Gastroesophageal sphincter (tissue), 4 donors: Measurements from ENCODE around the gene RPL27A. TPM values are rescaled to one million over a fixed set of nuclear protein-coding genes. Genes with fewer than 3 reads are reported as not detected.

Experiments used
- ATAC-seq: fragments of 150-250 bp; one replicate; pipeline ENCODE4 v1.9.1; 2016; ENCODE audit warnings: mild to moderate bottlenecking, moderate library complexity
- H3K27ac ChIP-seq, 4 donors: fragments of 200-600 bp; sonication (generic) in 3 of 4; 1 replicate in 3 of 4; 2 replicates in 1 of 4; pipeline ENCODE4 v1.5.1; 2016 to 2019
- H3K27me3 ChIP-seq: fragments of 200-600 bp; sonication (generic); one replicate; pipeline ENCODE4 v1.5.1; 2019
- H3K36me3 ChIP-seq, 2 donors: fragments of 200-600 bp; sonication (generic); one replicate each; pipeline ENCODE4 v1.5.1; 2019; ENCODE audit warnings: control low read depth in 1 of 2
- H3K4me1 ChIP-seq, 3 donors: fragments of 200-600 bp; sonication (generic); 1 replicate in 2 of 3; 2 replicates in 1 of 3; pipeline ENCODE4 v1.5.1; 2016 to 2019; ENCODE audit warnings: control low read depth in 2 of 3
- H3K4me3 ChIP-seq, 2 donors: fragments of 200-600 bp; sonication (generic); one replicate each; pipeline ENCODE4 v1.5.1; 2019; ENCODE audit warnings: mild to moderate bottlenecking in 1 of 2, moderate library complexity in 1 of 2
- H3K9me3 ChIP-seq, 3 donors: fragments of 200-600 bp; sonication (generic); one replicate each; pipeline ENCODE4 v1.5.1; 2017 to 2019; ENCODE audit warnings: control low read depth in 2 of 3
- CTCF ChIP-seq, 4 experiments: fragments of 200-600 bp in 2 of 4; fragments of 450-650 bp in 2 of 4; sonication (generic) in 1 of 4; IDR thresholded peaks; one replicate each; pipeline ENCODE4 v1.5.1; 2017 to 2019; ENCODE audit warnings: antibody characterized with exemption in 4 of 4, mild to moderate bottlenecking in 2 of 4, moderate library complexity in 2 of 4
- EP300 ChIP-seq: sonication (generic); formaldehyde crosslinking; IDR thresholded peaks from one replicate; pipeline ENCODE4 v1.6.1; 2017; ENCODE audit warnings: antibody characterized with exemption, mild to moderate bottlenecking
- POLR2A ChIP-seq, 2 donors: fragments of 450-650 bp; IDR thresholded peaks; one replicate each; pipeline ENCODE4 v1.6.1; 2017; ENCODE audit warnings: antibody characterized with exemption in 2 of 2, mild to moderate bottlenecking in 2 of 2, moderate library complexity in 1 of 2
- POLR2AphosphoS5 ChIP-seq: sonication (generic); formaldehyde crosslinking; IDR thresholded peaks from one replicate; pipeline ENCODE4 v1.6.1; 2017; ENCODE audit warnings: antibody characterized with exemption
- WGBS, 2 donors: methylation state at CpG; one replicate each; pipeline ENCODE4 v1.1.5; 2018; ENCODE audit warnings: low coverage in 1 of 2; 5-methylcytosine and 5-hydroxymethylcytosine counted together
- total RNA-seq, 4 donors: library from RNA; depleted of rRNA; stranded (reverse); fragments of >200 nt; gene quantifications; one replicate each; pipeline ENCODE4 v1.1.0, GENCODE V29; 2016

The RPL27A gene
- total RNA-seq, 4 donors from 2014 or later = 706 to 1,423 (median 903) TPM

DNA sequence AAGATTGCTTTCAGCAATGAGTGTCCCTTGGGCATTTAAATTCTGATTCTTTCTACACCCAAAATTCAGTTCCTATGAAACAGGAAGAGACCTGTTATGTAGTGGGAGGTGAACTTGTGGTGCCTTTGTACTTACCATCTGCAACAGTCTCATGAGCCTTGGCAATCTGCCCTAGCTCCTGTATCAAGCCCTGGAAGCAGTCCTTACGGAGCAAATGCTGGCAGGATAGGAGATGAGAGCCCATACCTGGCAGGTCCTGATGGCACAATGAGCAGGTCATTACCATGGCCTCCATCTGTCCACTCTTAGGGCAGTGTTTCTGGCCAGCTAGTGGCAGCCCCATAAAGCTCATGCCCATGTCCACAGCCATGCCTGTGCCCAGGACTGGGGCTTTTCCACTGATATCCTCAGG, 10.9 kb upstream of the RPL27A start:
- no peak overlapping the region for H3K4me3 ChIP-seq
- H3K9me3 ChIP-seq = no peaks in the 10 kb centered on the region
- 0% methylated on average over 1 of the region's 1 CpG; no CpG with 5 or more reads in 1 of the 2 donors for WGBS, 2 donors
- no peaks in the 10 kb centered on the region for H3K27me3 ChIP-seq
- TF ChIP-seq POLR2AphosphoS5 (peak; percentile 2), CTCF (IDR thresholded peaks at IDR 0.05) (no peak)
- H3K4me1 ChIP-seq = peaks cover 5 to 23% (median 10%) of the 10 kb centered on the region in 3 donors
- ATAC-seq = peak; percentile 49
- H3K27ac ChIP-seq = peak overlapping the region; percentile 60 to 87 (median 82)
- H3K36me3 ChIP-seq = peaks cover 0 to 10% of the 10 kb centered on the region in 2 donors

- no peak for ATAC-seq
- H3K4me1 ChIP-seq = peaks cover 5 to 23% (median 10%) of the 10 kb centered on the region in 3 donors
- TF ChIP-seq EP300 (no peak), POLR2AphosphoS5 (no peak)
- H3K27me3 ChIP-seq = no peaks in the 10 kb centered on the region
- WGBS, 2 donors = 88 to 90% methylated on average over 1 of the region's 2 CpGs
- peaks cover 0 to 10% of the 10 kb centered on the region in 2 donors for H3K36me3 ChIP-seq
- no peak overlapping the region for H3K4me3 ChIP-seq
- peak overlapping the region in 3 of 4 donors; percentile 81 to 87 (median 82) for H3K27ac ChIP-seq
- no peaks in the 10 kb centered on the region for H3K9me3 ChIP-seq
Measured at GRCh38 chr11:8672346-8672745, 10.2 kb upstream of the RPL27A start.

DNA sequence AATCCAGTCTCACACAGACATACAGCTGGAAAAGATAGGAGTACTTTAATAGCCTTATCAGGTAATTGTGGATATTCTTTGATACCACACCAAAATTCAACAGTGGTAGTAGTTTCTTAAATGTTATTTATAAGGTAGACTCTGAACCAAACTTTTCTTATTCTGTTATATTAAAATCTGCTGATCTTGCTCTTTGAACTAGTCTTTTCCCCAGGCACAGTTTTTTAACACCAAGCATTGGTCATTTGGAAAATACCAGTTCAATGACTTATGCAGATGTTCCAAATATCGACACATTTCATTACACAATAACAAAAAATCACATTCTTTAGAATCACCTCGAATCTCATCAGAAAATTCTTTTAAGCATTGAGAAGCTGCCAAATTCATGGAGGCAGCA, 7.7 kb upstream of the RPL27A start:
- peaks cover 0 to 11% of the 10 kb centered on the region in 2 donors for H3K36me3 ChIP-seq
- no peaks in the 10 kb centered on the region for H3K9me3 ChIP-seq
- no peak overlapping the region for H3K27ac ChIP-seq
- 83 to 87% methylated on average over 2 of the region's 2 CpGs for WGBS, 2 donors
- no peak overlapping the region for H3K4me3 ChIP-seq
- no peaks in the 10 kb centered on the region for H3K27me3 ChIP-seq
- TF ChIP-seq POLR2A (IDR thresholded peaks at IDR 0.05) = no peak
- TF ChIP-seq CTCF (IDR thresholded peaks at IDR 0.05) = no peak
- TF ChIP-seq POLR2AphosphoS5 = no peak
- no peak for TF ChIP-seq EP300
- no peak for ATAC-seq
- H3K4me1 ChIP-seq = peaks cover 5 to 23% (median 10%) of the 10 kb centered on the region in 3 donors

DNA sequence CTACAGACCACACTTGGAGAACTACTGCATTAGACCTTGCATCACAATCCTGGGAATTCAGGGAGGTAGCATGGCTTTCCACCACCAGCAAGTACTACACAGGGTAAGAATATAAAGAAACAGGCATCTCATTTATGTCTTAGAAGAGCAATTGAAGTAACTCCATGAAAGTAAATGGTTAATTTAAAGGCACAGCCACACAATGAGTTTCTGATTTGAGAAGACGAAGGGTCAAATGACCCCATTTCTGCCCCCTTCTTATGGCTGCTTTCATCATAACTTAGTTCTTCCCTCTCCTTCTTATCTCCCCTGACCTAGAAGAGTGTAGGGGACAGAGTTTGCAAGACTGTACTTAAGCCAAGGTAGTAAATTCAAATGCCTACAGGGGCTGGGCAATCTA, 6.1 kb upstream of the RPL27A start:
- no peak overlapping the region for H3K4me3 ChIP-seq
- no peaks in the 10 kb centered on the region for H3K9me3 ChIP-seq
- no peak overlapping the region for H3K27ac ChIP-seq
- no peaks in the 10 kb centered on the region for H3K27me3 ChIP-seq
- 70 to 88% methylated on average over 1 of the region's 1 CpG for WGBS, 2 donors
- peaks cover 5 to 15% (median 8%) of the 10 kb centered on the region in 3 donors for H3K4me1 ChIP-seq
- ATAC-seq = no peak
- H3K36me3 ChIP-seq = peaks cover 0 to 11% of the 10 kb centered on the region in 2 donors
- TF ChIP-seq CTCF (IDR thresholded peaks at IDR 0.05) = no peak
- no peak for TF ChIP-seq EP300
- TF ChIP-seq POLR2AphosphoS5 = no peak
- no peak for TF ChIP-seq POLR2A (IDR thresholded peaks at IDR 0.05)

DNA sequence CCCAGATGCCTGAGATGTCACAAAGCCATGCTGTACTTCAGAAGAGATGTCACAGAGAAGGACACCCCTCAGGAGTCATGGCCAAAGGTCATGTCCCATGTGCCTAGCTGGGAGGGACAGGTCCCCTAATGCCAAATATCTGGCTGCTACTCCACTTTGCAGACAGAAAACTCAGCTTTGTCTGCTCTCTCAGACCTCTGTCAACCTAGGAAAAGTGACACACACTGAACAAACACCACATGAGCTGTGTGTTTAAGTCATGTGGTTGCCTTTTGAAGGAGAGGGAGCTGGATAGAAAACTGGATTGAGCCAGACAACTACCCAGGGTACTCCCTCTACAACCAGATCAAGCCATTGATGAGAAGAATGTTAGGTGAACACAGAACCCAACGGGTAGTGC, 3.6 kb upstream of the RPL27A start:
- no peak for TF ChIP-seq POLR2A (IDR thresholded peaks at IDR 0.05)
- no peak for TF ChIP-seq EP300
- no peak for TF ChIP-seq CTCF (IDR thresholded peaks at IDR 0.05)
- no peak for TF ChIP-seq POLR2AphosphoS5
- Histone ChIP-seq H3K36me3 (peaks cover 0 to 14% of the 10 kb centered on the region in 2 donors), H3K4me1 (peaks cover 2 to 16% (median 8%) of the 10 kb centered on the region in 3 donors), H3K9me3 (no peaks in the 10 kb centered on the region), H3K4me3 (no peak overlapping the region), H3K27ac (no peak overlapping the region), H3K27me3 (no peaks in the 10 kb centered on the region)
- WGBS, 2 donors = 56 to 60% methylated on average over 1 of the region's 1 CpG
- ATAC-seq = no peak
